Natural killer cell treated with Interleukin-12 subunit alpha and Interleukin-12 subunit beta and Interleukin-15 and Interleukin-18, amount 100 ng/mL, for 72 hours (primary cell): ENCODE measurements around the gene NR3C2. TPM values are rescaled to one million over a fixed set of nuclear protein-coding genes. Genes with fewer than 3 reads are reported as not detected.

Source experiments
- ATAC-seq, 2 donors: fragments of 150-1000 bp; cut with Tn5 transposase in 1 of 2; sonication (Bioruptor Pico), chemical (Tn5 transposase) in 1 of 2; 2 replicates each; pipeline ENCODE4 v1.10.0; 2021
- DNase-seq: peaks from one replicate; pipeline ENCODE4 v3.0.0; 2022; ENCODE audit warnings: low spot score
- H3K27ac Mint-ChIP-seq, 2 donors: 1 replicate in 1 of 2; 2 replicates in 1 of 2; pipeline ENCODE4 v1.8.0; 2022; ENCODE audit warnings: mixed read lengths in 2 of 2, mild to moderate bottlenecking in 1 of 2, moderate library complexity in 1 of 2
- H3K27me3 Mint-ChIP-seq, 2 donors: 1 replicate in 1 of 2; 2 replicates in 1 of 2; pipeline ENCODE4 v1.8.0; 2022; ENCODE audit warnings: mixed read lengths in 2 of 2
- H3K36me3 Mint-ChIP-seq: one replicate; pipeline ENCODE4 v1.8.0; 2022; ENCODE audit warnings: mixed read lengths
- H3K4me1 Mint-ChIP-seq, 2 donors: 1 replicate in 1 of 2; 2 replicates in 1 of 2; pipeline ENCODE4 v1.8.0; 2022; ENCODE audit warnings: low read depth in 2 of 2, mixed read lengths in 2 of 2, mild to moderate bottlenecking in 1 of 2
- H3K4me3 Mint-ChIP-seq: one replicate; pipeline ENCODE4 v1.8.0; 2022; ENCODE audit warnings: mixed read lengths
- H3K9me3 Mint-ChIP-seq: 2 replicates; pipeline ENCODE4 v1.8.0; 2022; ENCODE audit warnings: mixed read lengths
- total RNA-seq, 2 donors: library from RNA; stranded (reverse); gene quantifications; one replicate each; pipeline ENCODE4 v1.2.3, GENCODE V29; 2022

NR3C2 gene
- total RNA-seq, 2 donors from 2014 or later = 1.5 to 2.4 TPM

GRCh38 chr4:148216866-148217814, 225.1 kb downstream of the NR3C2 start:
- H3K27me3 Mint-ChIP-seq = no peaks in the 10 kb centered on the region
- ATAC-seq = peak; percentile 83 to 88

GRCh38 chr4:148216321-148216720, 225.9 kb downstream of the NR3C2 start:
- DNase-seq (no peak), ATAC-seq (no peak)
- no peaks in the 10 kb centered on the region for H3K27me3 Mint-ChIP-seq
- peak overlapping the region; percentile 52 to 65 for H3K27ac Mint-ChIP-seq
- peaks cover 3% of the 10 kb centered on the region for H3K9me3 Mint-ChIP-seq
- peak overlapping the region; percentile 63 for H3K4me3 Mint-ChIP-seq
- H3K4me1 Mint-ChIP-seq = peaks cover 11 to 14% of the 10 kb centered on the region in 2 donors
- H3K36me3 Mint-ChIP-seq = no peaks in the 10 kb centered on the region

More at GRCh38 chr4:148216866-148217814, 225.1 kb downstream of the NR3C2 start:
- peaks cover 11 to 14% of the 10 kb centered on the region in 2 donors for H3K4me1 Mint-ChIP-seq
- no peaks in the 10 kb centered on the region for H3K36me3 Mint-ChIP-seq
- no peak for DNase-seq
- H3K4me3 Mint-ChIP-seq = peak overlapping the region; percentile 63
- peaks cover 3% of the 10 kb centered on the region for H3K9me3 Mint-ChIP-seq
- peak overlapping the region; percentile 52 to 67 for H3K27ac Mint-ChIP-seq

- Mint-ChIP-seq H3K27ac (no peak overlapping the region), H3K36me3 (no peaks in the 10 kb centered on the region), H3K9me3 (peaks cover 3% of the 10 kb centered on the region), H3K27me3 (no peaks in the 10 kb centered on the region), H3K4me1 (peaks cover 11 to 14% of the 10 kb centered on the region in 2 donors), H3K4me3 (no peak overlapping the region)
- DNase-seq (no peak), ATAC-seq (no peak)
These were observed 227.0 kb downstream of the NR3C2 start for GRCh38 chr4:148215202-148215601.

- Mint-ChIP-seq H3K27ac (no peak overlapping the region), H3K4me3 (no peak overlapping the region), H3K4me1 (peaks cover 11 to 14% of the 10 kb centered on the region in 2 donors), H3K36me3 (no peaks in the 10 kb centered on the region), H3K27me3 (no peaks in the 10 kb centered on the region), H3K9me3 (peaks cover 3% of the 10 kb centered on the region)
- ATAC-seq (no peak), DNase-seq (no peak)
These were observed 227.6 kb downstream of the NR3C2 start for GRCh38 chr4:148214529-148215166.

GRCh38 chr4:148211533-148211932, 230.7 kb downstream of the NR3C2 start:
- H3K27me3 Mint-ChIP-seq = peaks cover 0 to 4% of the 10 kb centered on the region in 2 donors
- no peak for ATAC-seq
- H3K36me3 Mint-ChIP-seq = no peaks in the 10 kb centered on the region
- DNase-seq = no peak
- no peak overlapping the region for H3K27ac Mint-ChIP-seq
- H3K4me1 Mint-ChIP-seq = peaks cover under 1 to 2% of the 10 kb centered on the region in 2 donors
- H3K9me3 Mint-ChIP-seq = no peaks in the 10 kb centered on the region
- H3K4me3 Mint-ChIP-seq = no peak overlapping the region

GRCh38 chr4:148210661-148211060, 231.6 kb downstream of the NR3C2 start:
- DNase-seq (no peak), ATAC-seq (no peak)
- H3K4me1 Mint-ChIP-seq = no peaks in the 10 kb centered on the region
- no peak overlapping the region for H3K27ac Mint-ChIP-seq
- H3K4me3 Mint-ChIP-seq = no peak overlapping the region
- H3K36me3 Mint-ChIP-seq = no peaks in the 10 kb centered on the region
- peaks cover 1 to 6% of the 10 kb centered on the region in 2 donors for H3K27me3 Mint-ChIP-seq
- no peaks in the 10 kb centered on the region for H3K9me3 Mint-ChIP-seq

- Mint-ChIP-seq H3K27ac (no peak overlapping the region), H3K4me3 (no peak overlapping the region)
- no peak for ATAC-seq
These were observed 235.1 kb downstream of the NR3C2 start for GRCh38 chr4:148207068-148207467.

GRCh38 chr4:148205476-148205875, 236.7 kb downstream of the NR3C2 start:
- Mint-ChIP-seq H3K4me1 (no peaks in the 10 kb centered on the region), H3K4me3 (no peak overlapping the region), H3K9me3 (no peaks in the 10 kb centered on the region), H3K27ac (no peak overlapping the region), H3K27me3 (peaks cover 10 to 14% of the 10 kb centered on the region in 2 donors), H3K36me3 (no peaks in the 10 kb centered on the region)
- DNase-seq (no peak), ATAC-seq (no peak)

More at GRCh38 chr4:148207068-148207467, 235.1 kb downstream of the NR3C2 start:
- peaks cover 10 to 14% of the 10 kb centered on the region in 2 donors for H3K27me3 Mint-ChIP-seq
- H3K36me3 Mint-ChIP-seq = no peaks in the 10 kb centered on the region
- no peaks in the 10 kb centered on the region for H3K9me3 Mint-ChIP-seq
- no peaks in the 10 kb centered on the region for H3K4me1 Mint-ChIP-seq
- no peak for DNase-seq

- Mint-ChIP-seq H3K36me3 (no peaks in the 10 kb centered on the region), H3K27me3 (peaks cover 10 to 14% of the 10 kb centered on the region in 2 donors), H3K4me3 (no peak overlapping the region), H3K4me1 (no peaks in the 10 kb centered on the region), H3K9me3 (no peaks in the 10 kb centered on the region), H3K27ac (no peak overlapping the region)
- no peak for ATAC-seq
- DNase-seq = no peak
These were observed 237.3 kb downstream of the NR3C2 start for GRCh38 chr4:148204892-148205291.

GRCh38 chr4:148204171-148204570, 238.0 kb downstream of the NR3C2 start:
- Mint-ChIP-seq H3K27ac (no peak overlapping the region), H3K27me3 (peaks cover 10 to 14% of the 10 kb centered on the region in 2 donors), H3K4me1 (no peaks in the 10 kb centered on the region)

GRCh38 chr4:148203056-148203898, 238.9 kb downstream of the NR3C2 start:
- ATAC-seq = no peak
- Mint-ChIP-seq H3K4me1 (no peaks in the 10 kb centered on the region), H3K9me3 (no peaks in the 10 kb centered on the region), H3K4me3 (no peak overlapping the region), H3K36me3 (no peaks in the 10 kb centered on the region), H3K27ac (no peak overlapping the region), H3K27me3 (peaks cover 8 to 14% of the 10 kb centered on the region in 2 donors)
- DNase-seq = no peak

More at GRCh38 chr4:148204171-148204570, 238.0 kb downstream of the NR3C2 start:
- ATAC-seq = no peak
- H3K4me3 Mint-ChIP-seq = no peak overlapping the region
- H3K36me3 Mint-ChIP-seq = no peaks in the 10 kb centered on the region
- no peak for DNase-seq
- no peaks in the 10 kb centered on the region for H3K9me3 Mint-ChIP-seq

- H3K4me1 Mint-ChIP-seq = no peaks in the 10 kb centered on the region
- no peaks in the 10 kb centered on the region for H3K36me3 Mint-ChIP-seq
- peaks cover 6 to 14% of the 10 kb centered on the region in 2 donors for H3K27me3 Mint-ChIP-seq
- ATAC-seq (no peak), DNase-seq (no peak)
- H3K27ac Mint-ChIP-seq = no peak overlapping the region
- H3K4me3 Mint-ChIP-seq = no peak overlapping the region
- no peaks in the 10 kb centered on the region for H3K9me3 Mint-ChIP-seq
These were observed 241.3 kb downstream of the NR3C2 start for GRCh38 chr4:148200960-148201359.

- Mint-ChIP-seq H3K9me3 (no peaks in the 10 kb centered on the region), H3K27me3 (peaks cover 0 to 4% of the 10 kb centered on the region in 2 donors)
These were observed 246.1 kb downstream of the NR3C2 start for GRCh38 chr4:148196164-148196563.

More at GRCh38 chr4:148196164-148196563, 246.1 kb downstream of the NR3C2 start:
- Mint-ChIP-seq H3K27ac (no peak overlapping the region), H3K4me1 (no peaks in the 10 kb centered on the region), H3K36me3 (peaks cover 4% of the 10 kb centered on the region), H3K4me3 (no peak overlapping the region)
- ATAC-seq (peak in 1 of 2 donors; percentile 52), DNase-seq (no peak)
